A549 (cell line): ENCODE measurements around the gene ZNF138. TPM values are rescaled to one million over a fixed set of nuclear protein-coding genes. Genes with fewer than 3 reads are reported as not detected.

Source experiments
- ATAC-seq, 2 experiments: fragments of 200-7000 bp in 1 of 2; fragments of >200 bp in 1 of 2; cut with Nextera tagmentation in 1 of 2; cut with Tn5 transposase in 1 of 2; 3 replicates each; pipeline versions ENCODE4 v1.8.0 to v1.9.1; 2018 to 2020; ENCODE audit warnings: mild to moderate bottlenecking in 1 of 2, moderate library complexity in 1 of 2
- CTCF ChIA-PET: fragments of 300-600 bp; sonication (Branson Sonifier 250); formaldehyde crosslinking; extraction: SDS; loops from one replicate; lab custom pipeline; 2021; ENCODE audit warnings: antibody characterized with exemption, inconsistent platforms; lab: Yijun Ruan, JAX
- POLR2A ChIA-PET: fragments of 350-600 bp; formaldehyde crosslinking; extraction: SDS; loops from one replicate; lab custom pipeline; 2021; ENCODE audit warnings: antibody characterized with exemption, inconsistent platforms; lab: Yijun Ruan, JAX
- DNase-seq, 2 experiments: peaks; one replicate each; pipeline versions ENCODE4 v3.0.0 to v3.0.0-alpha.2; 2011 to 2016; ENCODE audit warnings: low read depth in 1 of 2, low spot score in 1 of 2
- FAIRE-seq: peaks from 2 replicates; lab custom pipeline; 2011; peaks lifted over from hg19 to GRCh38; lab: Jason Lieb, UNC
- H3K27ac ChIP-seq, 2 experiments: fragments of >200 bp; sonication (Bioruptor Twin); formaldehyde crosslinking; 3 replicates each; pipeline ENCODE4 v1.5.1; 2016 to 2017
- H3K4me1 ChIP-seq: fragments of >200 bp; sonication (Bioruptor Twin); formaldehyde crosslinking; 3 replicates; pipeline ENCODE4 v1.6.1; 2016
- H3K4me2 ChIP-seq: fragments of >200 bp; sonication (Bioruptor Twin); formaldehyde crosslinking; 3 replicates; pipeline ENCODE4 v1.6.1; 2016
- H3K4me3 ChIP-seq: fragments of >200 bp; sonication (Bioruptor Twin); formaldehyde crosslinking; 3 replicates; pipeline ENCODE4 v1.5.1; 2016
- H3K9me3 ChIP-seq: fragments of >200 bp; sonication (Bioruptor Twin); formaldehyde crosslinking; 3 replicates; pipeline ENCODE4 v1.6.1; 2016
- BCL3 ChIP-seq: fragments of >200 bp; sonication (Bioruptor Twin); formaldehyde crosslinking; IDR thresholded peaks from 3 replicates; pipeline ENCODE4 v1.6.1; 2016
- CBX8 ChIP-seq: fragments of 200-600 bp; sonication (generic); IDR thresholded peaks from 2 replicates; pipeline ENCODE4 v1.6.1; 2016
- CHD2 ChIP-seq: fragments of 150-350 bp; IDR thresholded peaks from 2 replicates; pipeline ENCODE4 v1.6.1; 2014; ENCODE audit warnings: low read length; ENCODE audit not compliant: partially characterized antibody
- EHF ChIP-seq: fragments of 250-450 bp; sonication (Bioruptor Pico); IDR thresholded peaks from 2 replicates; pipeline ENCODE4 v1.5.0; 2020; ENCODE audit warnings: mild to moderate bottlenecking
- FOSB ChIP-seq: fragments of 250-450 bp; sonication (Bioruptor Pico); IDR thresholded peaks from 2 replicates; pipeline ENCODE4 v1.5.0; 2020; ENCODE audit warnings: mild to moderate bottlenecking, moderate library complexity
- FOSL2 ChIP-seq, 2 experiments: fragments of 450-650 bp in 1 of 2; fragments of >200 bp in 1 of 2; sonication (Bioruptor Twin) in 1 of 2; formaldehyde crosslinking; IDR thresholded peaks; 2 replicates each; pipeline versions ENCODE4 v1.5.0 to v1.6.1; 2016 to 2020; ENCODE audit warnings: mild to moderate bottlenecking in 1 of 2, moderate library complexity in 1 of 2
- JUNB ChIP-seq: fragments of >200 bp; sonication (Bioruptor Twin); formaldehyde crosslinking; IDR thresholded peaks from 2 replicates; pipeline ENCODE4 v1.6.1; 2016
- MAFK ChIP-seq: fragments of 450-650 bp; IDR thresholded peaks from 2 replicates; pipeline ENCODE4 v1.6.1; 2014; ENCODE audit not compliant: partially characterized antibody
- MAZ ChIP-seq: fragments of 150-350 bp; IDR thresholded peaks from 2 replicates; pipeline ENCODE4 v1.6.1; 2014; ENCODE audit warnings: antibody characterized with exemption, low read depth, low read length, borderline replicate concordance
- NPAS2 ChIP-seq: fragments of 250-450 bp; sonication (Bioruptor Pico); IDR thresholded peaks from 2 replicates; pipeline ENCODE4 v1.8.0; 2022; ENCODE audit warnings: mild to moderate bottlenecking, moderate library complexity, borderline replicate concordance
- PBX3 ChIP-seq: IDR thresholded peaks from 2 replicates; pipeline ENCODE4 v1.6.1; 2012
- POLR2AphosphoS2 ChIP-seq: conservative IDR thresholded peaks from 2 replicates; pipeline ENCODE4 v1.6.1; 2012; ENCODE audit warnings: low read length, improper control_type of control experiment, inconsistent platforms
- REST ChIP-seq: fragments of 200-600 bp; sonication (generic); IDR thresholded peaks from 2 replicates; pipeline ENCODE4 v1.6.1; 2016; ENCODE audit warnings: antibody characterized with exemption, mild to moderate bottlenecking, moderate library complexity
- TP53 ChIP-seq: fragments of 250-450 bp; sonication (Bioruptor Pico); IDR thresholded peaks from 2 replicates; pipeline ENCODE4 v1.5.0; 2021; ENCODE audit warnings: mild to moderate bottlenecking, moderate library complexity
- WGBS: methylation state at CpG from one replicate; pipeline ENCODE4 v1.1.6; 2017; ENCODE audit errors: missing lambda C conversion rate; 5-methylcytosine and 5-hydroxymethylcytosine counted together
- polyA plus RNA-seq, 4 experiments: library from polyadenylated mRNA; depleted of rRNA in 3 of 4; stranded (reverse); fragments of >200 nt; fragmentation: RNase III in 1 of 4; extraction: RNeasy Plus Mini Kit Qiagen cat#74134 plus additional on column Dnase treatment in 1 of 4; gene quantifications; 2 replicates in 3 of 4; 3 replicates in 1 of 4; pipeline ENCODE4 v1.2.3, GENCODE V29; 2011 to 2017

Gene ZNF138
- polyA plus RNA-seq, 2 of the 4 experiments (the other 2 are of a cell fraction): 3.9 to 6.3 TPM

GRCh38 chr7:64867863-64868440 lies 73.7 kb downstream of the ZNF138 start:
- Histone ChIP-seq H3K4me1 (no peaks in the 10 kb centered on the region), H3K27ac (no peak overlapping the region), H3K4me2 (no peak overlapping the region), H3K4me3 (no peak overlapping the region), H3K9me3 (no peaks in the 10 kb centered on the region; the same call in 2 of the 3 replicates)
- FAIRE-seq: no peak
- TF ChIP-seq CBX8: no peak
- ChIA-PET CTCF (no interaction called here), POLR2A (no interaction called here)
- 35% methylated on average over 14 of the region's 18 CpGs for WGBS
- DNase-seq: no peak
- ATAC-seq: no peak

GRCh38 chr7:64868499-64868898 lies 74.3 kb downstream of the ZNF138 start:
- Histone ChIP-seq H3K4me3 (no peak overlapping the region), H3K9me3 (no peaks in the 10 kb centered on the region), H3K4me2 (no peak overlapping the region), H3K27ac (no peak overlapping the region), H3K4me1 (no peaks in the 10 kb centered on the region)
- no peak for FAIRE-seq
- no peak for TF ChIP-seq JUNB
- TF ChIP-seq CHD2: no peak
- TF ChIP-seq TP53 (CRISPR knock-in tag): no peak
- no peak for TF ChIP-seq MAFK
- no peak for TF ChIP-seq FOSB (CRISPR knock-in tag)
- TF ChIP-seq MAZ: no peak
- TF ChIP-seq REST: no peak
- ChIA-PET POLR2A (no interaction called here), CTCF (no interaction called here)
- 20% methylated on average over 11 of the region's 11 CpGs for WGBS
- no peak for ATAC-seq
- DNase-seq: no peak

- ATAC-seq: no peak
- H3K4me3 ChIP-seq: no peak overlapping the region
- WGBS: 6% methylated on average over 8 of the region's 8 CpGs
- H3K27ac ChIP-seq: no peak overlapping the region
- POLR2A ChIA-PET: no interaction called here
- no peak for FAIRE-seq
- TF ChIP-seq BCL3 (no peak), NPAS2 (CRISPR knock-in tag) (no peak), FOSL2 (IDR thresholded peaks at IDR 0.05) (no peak), FOSL2 (CRISPR knock-in tag; IDR thresholded peaks at IDR 0.05) (no peak), POLR2AphosphoS2 (no peak), EHF (no peak), PBX3 (no peak), TP53 (CRISPR knock-in tag) (no peak)
- no peak for DNase-seq
- no peak overlapping the region for H3K4me2 ChIP-seq
- no peaks in the 10 kb centered on the region for H3K9me3 ChIP-seq
- CTCF ChIA-PET: no interaction called here
- no peaks in the 10 kb centered on the region for H3K4me1 ChIP-seq
Measured at GRCh38 chr7:64869121-64869725, 75.0 kb downstream of the ZNF138 start.
